OCI-LY3 (cell line): ENCODE data around the gene SNX25.

Experiments
- H2AFZ ChIP-seq: fragments of 200-600, 300-600 bp; shearing (Covaris generic); 2 replicates; pipeline ENCODE4 v1.6.0; 2014; ENCODE audit warnings: antibody characterized with exemption, low read depth, low read length
- H3K27ac ChIP-seq: fragments of 200-600, 300-600 bp; sonication (generic); 2 replicates; pipeline ENCODE4 v1.5.1; 2014; ENCODE audit warnings: mild to moderate bottlenecking, low read length, moderate library complexity, mixed read lengths
- H3K27me3 ChIP-seq: fragments of 200-600, 300-600 bp; sonication (generic); 2 replicates; pipeline ENCODE4 v1.6.1; 2014; ENCODE audit warnings: low read depth, low read length, mixed read lengths
- H3K36me3 ChIP-seq: fragments of 200-600, 300-600 bp; sonication (generic); replicated peaks from 2 replicates; pipeline ENCODE3; 2014; ENCODE audit warnings: low read depth, low read length, mixed read lengths
- H3K4me1 ChIP-seq: fragments of 300-600, 200-600 bp; sonication (generic); 2 replicates; pipeline ENCODE4 v1.6.1; 2014; ENCODE audit warnings: low read length, mixed read lengths
- H3K4me2 ChIP-seq: fragments of 200-600, 300-600 bp; sonication (generic); 2 replicates; pipeline ENCODE4 v1.6.1; 2014; ENCODE audit warnings: low read length, mixed read lengths
- H3K4me3 ChIP-seq: fragments of 300-600, 200-600 bp; sonication (generic); 2 replicates; pipeline ENCODE4 v1.5.1; 2014; ENCODE audit warnings: antibody characterized with exemption, mild to moderate bottlenecking, low read length, moderate library complexity
- H3K79me2 ChIP-seq: fragments of 300-600, 200-600 bp; shearing (Covaris generic); 2 replicates; pipeline ENCODE4 v1.6.1; 2014; ENCODE audit warnings: mild to moderate bottlenecking, low read length, mixed read lengths
- H3K9ac ChIP-seq: fragments of 300-600, 200-600 bp; shearing (Covaris generic); 2 replicates; pipeline ENCODE4 v1.6.0; 2014; ENCODE audit warnings: mild to moderate bottlenecking, low read length, moderate library complexity
- H3K9me3 ChIP-seq: fragments of 200-600, 300-600 bp; shearing (Covaris generic); 2 replicates; pipeline ENCODE4 v1.6.1; 2014; ENCODE audit warnings: low read length, mixed read lengths; ENCODE audit not compliant: insufficient read depth
- H4K20me1 ChIP-seq: fragments of 200-600, 300-600 bp; sonication (generic); 2 replicates; pipeline ENCODE4 v1.6.1; 2016; ENCODE audit warnings: low read length, mixed read lengths; ENCODE audit not compliant: insufficient read depth
- EZH2phosphoT487 ChIP-seq: fragments of 200-600 bp; shearing (Covaris generic); IDR thresholded peaks from 2 replicates; pipeline ENCODE4 v1.6.1; 2018; ENCODE audit warnings: antibody characterized with exemption, mixed run types, low read depth
- TF ChIP-seq, protein P1 (sequence below): fragments of 200-600, 300-600 bp; sonication (generic); IDR thresholded peaks from 2 replicates; pipeline ENCODE4 v1.5.1; 2014; ENCODE audit warnings: antibody characterized with exemption, low read length, low read depth

The SNX25 gene

DNA sequence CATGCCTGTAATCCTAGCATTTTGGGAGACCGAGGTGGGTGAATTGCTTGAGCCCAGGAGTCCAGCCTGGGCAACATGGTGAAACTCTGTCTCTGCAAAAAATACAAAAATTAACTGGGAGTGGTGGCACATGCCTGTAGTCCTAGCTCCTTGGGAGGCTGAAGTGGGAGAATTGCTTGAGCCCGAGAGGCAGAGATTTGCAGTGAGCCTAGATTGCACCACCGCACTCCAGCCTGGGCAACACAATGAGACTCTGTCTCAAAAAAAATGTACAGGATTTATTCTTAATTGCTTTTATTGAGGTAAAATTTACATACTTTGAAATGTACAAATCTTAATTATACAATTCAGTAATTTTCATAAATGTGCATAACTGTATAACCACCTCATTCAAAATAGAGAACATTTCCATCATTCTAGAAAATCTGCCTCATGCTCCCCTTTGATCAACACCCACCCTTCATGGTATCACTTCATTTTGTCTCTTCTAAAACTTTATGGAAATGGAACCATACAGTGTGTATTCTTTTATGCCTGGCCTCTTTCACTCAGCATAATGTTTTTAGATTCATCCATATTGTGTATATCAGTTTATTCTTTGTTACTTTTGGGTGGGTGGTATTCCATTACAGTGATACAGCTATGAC lies 39.1 kb downstream of the SNX25 start:
- Histone ChIP-seq H3K4me2 (no peak overlapping the region), H3K79me2 (peaks cover 3% of the 10 kb centered on the region), H3K4me3 (no peak overlapping the region), H3K36me3 (peaks cover 3% of the 10 kb centered on the region), H3K4me1 (peaks cover 13% of the 10 kb centered on the region), H3K27me3 (no peaks in the 10 kb centered on the region), H3K27ac (no peak overlapping the region), H4K20me1 (no peaks in the 10 kb centered on the region), H3K9ac (no peak overlapping the region), H2AFZ (no peak overlapping the region), H3K9me3 (no peaks in the 10 kb centered on the region)
- TF ChIP-seq EZH2phosphoT487, result no peak
- TF ChIP-seq, protein P1, sequence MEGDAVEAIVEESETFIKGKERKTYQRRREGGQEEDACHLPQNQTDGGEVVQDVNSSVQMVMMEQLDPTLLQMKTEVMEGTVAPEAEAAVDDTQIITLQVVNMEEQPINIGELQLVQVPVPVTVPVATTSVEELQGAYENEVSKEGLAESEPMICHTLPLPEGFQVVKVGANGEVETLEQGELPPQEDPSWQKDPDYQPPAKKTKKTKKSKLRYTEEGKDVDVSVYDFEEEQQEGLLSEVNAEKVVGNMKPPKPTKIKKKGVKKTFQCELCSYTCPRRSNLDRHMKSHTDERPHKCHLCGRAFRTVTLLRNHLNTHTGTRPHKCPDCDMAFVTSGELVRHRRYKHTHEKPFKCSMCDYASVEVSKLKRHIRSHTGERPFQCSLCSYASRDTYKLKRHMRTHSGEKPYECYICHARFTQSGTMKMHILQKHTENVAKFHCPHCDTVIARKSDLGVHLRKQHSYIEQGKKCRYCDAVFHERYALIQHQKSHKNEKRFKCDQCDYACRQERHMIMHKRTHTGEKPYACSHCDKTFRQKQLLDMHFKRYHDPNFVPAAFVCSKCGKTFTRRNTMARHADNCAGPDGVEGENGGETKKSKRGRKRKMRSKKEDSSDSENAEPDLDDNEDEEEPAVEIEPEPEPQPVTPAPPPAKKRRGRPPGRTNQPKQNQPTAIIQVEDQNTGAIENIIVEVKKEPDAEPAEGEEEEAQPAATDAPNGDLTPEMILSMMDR, result no peak

DNA sequence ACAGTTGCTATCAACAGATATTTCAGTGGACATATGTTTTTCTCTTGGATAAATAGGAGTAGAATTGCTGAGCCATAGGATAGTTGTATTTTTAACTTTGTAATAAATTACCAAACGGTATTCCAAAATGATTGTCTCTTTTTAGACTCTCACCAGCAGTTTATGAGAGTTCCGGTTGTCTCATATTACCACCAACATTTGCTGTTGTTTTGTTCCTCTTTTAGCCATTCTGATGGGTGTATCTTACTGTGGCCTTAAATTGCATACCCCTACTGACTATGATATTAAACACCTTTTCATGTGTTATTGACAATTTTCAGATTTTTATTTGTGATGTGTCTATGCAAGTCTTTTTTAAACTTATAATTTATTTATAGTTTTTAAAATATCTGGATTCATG lies 39.7 kb downstream of the SNX25 start:
- peaks cover 3% of the 10 kb centered on the region; the same call in 1 of the 2 replicates for H3K79me2 ChIP-seq
- TF ChIP-seq EZH2phosphoT487, result no peak
- TF ChIP-seq, protein P1, result no peak
- H3K36me3 ChIP-seq, result peaks cover 3% of the 10 kb centered on the region
- H3K4me2 ChIP-seq, result no peak overlapping the region
- peaks cover 13% of the 10 kb centered on the region for H3K4me1 ChIP-seq
- no peak overlapping the region for H3K27ac ChIP-seq
- no peaks in the 10 kb centered on the region for H3K9me3 ChIP-seq
- no peak overlapping the region for H3K9ac ChIP-seq
- no peak overlapping the region for H2AFZ ChIP-seq
- H3K27me3 ChIP-seq, result no peaks in the 10 kb centered on the region
- no peak overlapping the region for H3K4me3 ChIP-seq
- no peaks in the 10 kb centered on the region for H4K20me1 ChIP-seq

DNA sequence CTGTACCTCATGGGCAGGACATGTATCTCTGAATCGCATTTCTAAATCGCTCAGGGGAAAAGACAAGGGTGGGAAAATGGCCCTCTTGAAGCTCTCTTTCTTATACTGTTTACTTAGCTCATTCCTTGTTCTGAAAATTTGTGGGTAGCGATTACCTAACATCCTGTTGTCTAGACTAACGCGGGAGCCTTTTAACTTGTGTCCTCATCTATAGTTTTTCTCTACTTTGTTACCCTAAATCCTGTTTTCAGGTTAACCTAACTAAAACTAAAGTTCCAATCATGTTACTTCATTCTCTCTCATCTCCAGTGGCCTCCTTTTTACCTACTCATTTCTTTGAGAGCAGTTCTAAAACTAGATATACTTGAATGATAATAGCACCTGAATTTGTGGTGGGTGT lies 45.0 kb downstream of the SNX25 start:
- Histone ChIP-seq H3K79me2 (no peaks in the 10 kb centered on the region), H4K20me1 (no peaks in the 10 kb centered on the region), H3K27me3 (no peaks in the 10 kb centered on the region), H3K36me3 (no peaks in the 10 kb centered on the region), H3K9me3 (no peaks in the 10 kb centered on the region), H3K4me1 (peaks cover 16% of the 10 kb centered on the region), H3K4me2 (no peak overlapping the region), H3K27ac (no peak overlapping the region), H3K4me3 (no peak overlapping the region), H3K9ac (no peak overlapping the region), H2AFZ (no peak overlapping the region)
- no peak for TF ChIP-seq EZH2phosphoT487
- TF ChIP-seq, protein P1, result no peak

DNA sequence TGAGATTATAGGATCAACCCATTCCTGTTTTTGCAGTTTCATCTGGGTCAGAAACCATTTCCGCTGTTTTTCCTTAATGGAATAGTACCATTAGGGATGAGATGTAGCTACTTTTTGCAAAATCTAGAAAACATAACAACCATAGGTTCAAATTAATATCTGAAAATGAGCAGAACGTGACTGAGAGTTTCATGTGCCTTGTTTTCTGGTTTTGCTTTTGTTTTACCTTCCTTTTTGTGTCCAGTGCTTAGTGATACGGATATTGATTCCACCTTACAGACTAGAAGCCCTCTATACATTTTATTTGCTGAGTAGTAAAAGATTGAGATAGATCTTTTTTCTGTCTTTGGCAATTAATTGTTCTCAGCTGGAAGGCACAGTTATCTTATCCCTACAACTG lies 46.5 kb downstream of the SNX25 start:
- H3K27ac ChIP-seq, result no peak overlapping the region
- H3K9ac ChIP-seq, result no peak overlapping the region
- peaks cover 16% of the 10 kb centered on the region for H3K4me1 ChIP-seq
- TF ChIP-seq, protein P1, result no peak
- no peak for TF ChIP-seq EZH2phosphoT487
- no peak overlapping the region for H3K4me3 ChIP-seq
- H2AFZ ChIP-seq, result no peak overlapping the region
- H3K36me3 ChIP-seq, result no peaks in the 10 kb centered on the region
- no peaks in the 10 kb centered on the region for H4K20me1 ChIP-seq
- no peaks in the 10 kb centered on the region for H3K27me3 ChIP-seq
- H3K9me3 ChIP-seq, result no peaks in the 10 kb centered on the region
- no peaks in the 10 kb centered on the region for H3K79me2 ChIP-seq
- H3K4me2 ChIP-seq, result no peak overlapping the region
